ENCODE measurements around the gene THSD4.

- TF ChIP-seq CTCF (IDR thresholded peaks at IDR 0.05) (no peak), POLR2A (IDR thresholded peaks at IDR 0.05) (no peak)
Observed at GRCh38 chr15:71129669-71130068, 14.4 kb downstream of the THSD4 start.
